K562 (cell line): ENCODE measurements around the gene NRG3. TPM values are rescaled to one million over a fixed set of nuclear protein-coding genes. Genes with fewer than 3 reads are reported as not detected.

ENCODE experiments used
- ATAC-seq: fragments of 200-7000 bp; cut with Tn5 transposase; 3 replicates; pipeline ENCODE4 v1.9.1; 2020; ENCODE audit warnings: moderate library complexity
- BruUV-seq: library from RNA; stranded (reverse); fragments of 400-500 nt; replicated peaks from 2 replicates; lab custom pipeline; 2021; lab: Mats Ljungman, UMichigan
- CTCF ChIA-PET: fragments of 300-600 bp; formaldehyde crosslinking; extraction: SDS; loops from one replicate; lab custom pipeline; 2021; ENCODE audit warnings: low intra/inter-chr PET ratio; lab: Yijun Ruan, JAX
- POLR2A ChIA-PET: fragments of 300-600, 350-650 bp; sonication (Branson Sonifier 250); formaldehyde crosslinking; extraction: SDS; loops from one replicate; lab custom pipeline; 2021; ENCODE audit warnings: antibody characterized with exemption, inconsistent platforms; lab: Yijun Ruan, JAX
- DNase-seq, 4 experiments: peaks; one replicate each; pipeline versions ENCODE4 v3.0.0 to v3.0.0-alpha.2; 2011 to 2018; ENCODE audit warnings: low spot score in 3 of 4, mixed read lengths in 3 of 4; ENCODE audit errors: extremely low read depth in 1 of 4
- FAIRE-seq: peaks from 2 replicates; lab custom pipeline; 2011; peaks lifted over from hg19 to GRCh38; lab: Jason Lieb, UNC
- H2AFZ ChIP-seq: 2 replicates; pipeline ENCODE4 v1.6.0; 2011; ENCODE audit warnings: low read depth, low read length, control low read depth, inconsistent platforms
- H3K27ac ChIP-seq: fragments of 200-600 bp; 3 replicates; pipeline ENCODE4 v1.8.0; 2011; ENCODE audit warnings: low read depth, mild to moderate bottlenecking, control low read depth, inconsistent platforms, low read length, moderate library complexity, mixed read lengths; ENCODE audit errors: extremely low read depth
- H3K27me3 ChIP-seq, 2 experiments: fragments of 300-600 bp in 1 of 2; 2 replicates in 1 of 2; 3 replicates in 1 of 2; pipeline versions ENCODE4 v1.6.0 to v1.8.0; 2011; ENCODE audit warnings: inconsistent platforms in 2 of 2, low read length in 2 of 2, mild to moderate bottlenecking in 1 of 2, mixed read lengths in 1 of 2, moderate library complexity in 1 of 2; ENCODE audit not compliant: control insufficient read depth in 2 of 2, insufficient read depth in 2 of 2
- H3K36me3 ChIP-seq: fragments of 300-600 bp; 3 replicates; pipeline ENCODE4 v1.8.0; 2011; ENCODE audit warnings: mild to moderate bottlenecking, low read length, inconsistent platforms; ENCODE audit not compliant: control insufficient read depth, insufficient read depth
- H3K4me1 ChIP-seq, 2 experiments: fragments of 200-600 bp in 1 of 2; replicated peaks in 1 of 2; 2 replicates in 1 of 2; 3 replicates in 1 of 2; pipeline versions ENCODE4 v1.5.1 to v1.8.0; 2011; ENCODE audit warnings: inconsistent platforms in 2 of 2, low read length in 2 of 2, mild to moderate bottlenecking in 1 of 2, mixed read lengths in 1 of 2, moderate library complexity in 1 of 2; ENCODE audit not compliant: control insufficient read depth in 2 of 2, insufficient read depth in 2 of 2
- H3K4me2 ChIP-seq: 2 replicates; pipeline ENCODE4 v1.6.1; 2011; ENCODE audit warnings: low read length, control low read depth, inconsistent platforms, mixed read lengths; ENCODE audit not compliant: insufficient read depth
- H3K4me3 ChIP-seq: fragments of 200-600 bp; sonication (generic), shearing (Covaris generic); 2 replicates; pipeline ENCODE4 v1.5.1; 2016; ENCODE audit warnings: control low read depth, inconsistent platforms
- H3K79me2 ChIP-seq: fragments of 200-600 bp; 3 replicates; pipeline ENCODE4 v1.8.0; 2011; ENCODE audit warnings: low read length, inconsistent platforms; ENCODE audit not compliant: control insufficient read depth, insufficient read depth
- H3K9ac ChIP-seq, 2 experiments: 2 replicates each; pipeline versions ENCODE4 v1.6.0 to v1.6.1; 2011; ENCODE audit warnings: low read depth in 2 of 2, low read length in 2 of 2, control low read depth in 1 of 2, inconsistent platforms in 1 of 2, mild to moderate bottlenecking in 1 of 2, mixed read lengths in 1 of 2; ENCODE audit not compliant: insufficient read depth in 1 of 2
- H3K9me1 ChIP-seq: one replicate; pipeline ENCODE4 v1.6.0; 2011; ENCODE audit warnings: inconsistent platforms, mild to moderate bottlenecking, low read length, moderate library complexity; ENCODE audit not compliant: control insufficient read depth, insufficient read depth
- H3K9me3 ChIP-seq: replicated peaks from 2 replicates; pipeline ENCODE4 v1.5.1; 2011; ENCODE audit warnings: low read depth, low read length, inconsistent platforms; ENCODE audit not compliant: control insufficient read depth, insufficient read depth
- H4K20me1 ChIP-seq: replicated peaks from 2 replicates; pipeline ENCODE4 v1.6.1; 2011; ENCODE audit warnings: low read length, inconsistent platforms, mixed read lengths; ENCODE audit not compliant: control insufficient read depth, insufficient read depth
- GTF2B ChIP-seq: IDR thresholded peaks from 2 replicates; pipeline ENCODE4 v1.6.1; 2011; ENCODE audit not compliant: insufficient read length; ENCODE audit errors: extremely low read depth
- MAZ ChIP-seq, 2 experiments: fragments of 450-650 bp in 1 of 2; sonication (generic) in 1 of 2; formaldehyde crosslinking; IDR thresholded peaks in 1 of 2; conservative IDR thresholded peaks in 1 of 2; 2 replicates each; pipeline versions ENCODE4 v1.4.0 to v1.5.0; 2020; ENCODE audit warnings: mild to moderate bottlenecking in 1 of 2, missing genetic modification reagents in 1 of 2
- MXD1 ChIP-seq: fragments of 250-450 bp; sonication (Bioruptor Pico); IDR thresholded peaks from 2 replicates; pipeline ENCODE4 v1.8.0; 2021; ENCODE audit warnings: borderline replicate concordance, mild to moderate bottlenecking, moderate library complexity; ENCODE audit not compliant: poor library complexity, severe bottlenecking
- SIN3B ChIP-seq: fragments of 450-650 bp; IDR thresholded peaks from 2 replicates; pipeline ENCODE4 v1.6.1; 2017; ENCODE audit warnings: low read depth, mild to moderate bottlenecking, moderate library complexity
- ZNF696 ChIP-seq: fragments of 250-450 bp; sonication (Bioruptor Pico); conservative IDR thresholded peaks from 2 replicates; pipeline ENCODE4 v1.4.0; 2020; ENCODE audit warnings: mild to moderate bottlenecking, moderate library complexity
- WGBS: fragments of 100-300 bp; shearing (Covaris generic); methylation state at CpG from one replicate; pipeline ENCODE4 v1.1.6; 2016; ENCODE audit warnings: low coverage, mixed read lengths; ENCODE audit not compliant: insufficient coverage; ENCODE audit errors: missing lambda C conversion rate; 5-methylcytosine and 5-hydroxymethylcytosine counted together
- in situ Hi-C: fragments of 300-500 bp; cut with MboI; formaldehyde crosslinking; loops from 4 replicates; pipeline ENCODE4 v1.15.0; 2018; ENCODE audit warnings: inconsistent platforms, mixed read lengths
- intact Hi-C: fragments of 100-400 bp; cut with micrococcal nuclease; formaldehyde crosslinking; loops from 2 replicates; pipeline ENCODE4 v1.14.2; 2022
- polyA plus RNA-seq, 8 experiments: library from polyadenylated mRNA; depleted of rRNA in 4 of 8; stranded (reverse) in 5 of 8; unstranded in 3 of 8; fragments of >200 nt; fragmentation: Nextera tagmentation in 2 of 8; fragmentation: Illumina TruSeq in 1 of 8; extraction: Ambion mirVana in 2 of 8; extraction: Trizol in 1 of 8; gene quantifications; 2 replicates each; pipeline versions ENCODE4 v1.2.1 to v1.2.3, GENCODE V29; 2011 to 2014; ENCODE audit warnings: inconsistent platforms in 1 of 8, missing spikeins in 1 of 8
- total RNA-seq, 7 experiments: library from RNA; depleted of rRNA in 6 of 7; stranded (reverse); fragments of >200 nt in 6 of 7; fragmentation: Illumina TruSeq in 2 of 7; extraction: Trizol in 2 of 7; gene quantifications; 2 replicates each; pipeline versions ENCODE4 v1.2.1 to v1.2.3, GENCODE V29; 2011 to 2021; ENCODE audit warnings: low replicate concordance in 1 of 7

NRG3 gene
- total and polyA plus RNA-seq, 9 of the 15 experiments (the other 6 are each of a cell fraction or from before 2014, with no cell fraction given) = not detected

- FAIRE-seq (no peak), DNase-seq (no peak), ATAC-seq (no peak)
- no peaks in the 10 kb centered on the region for H3K27me3 ChIP-seq
- no peak for TF ChIP-seq MAZ (CRISPR knock-in tag; conservative IDR thresholded peaks at IDR 0.05 in 1 of 2, IDR thresholded peaks at IDR 0.05 in 1 of 2)
- TF ChIP-seq GTF2B = no peak
- TF ChIP-seq MXD1 = no peak
- TF ChIP-seq ZNF696 (CRISPR knock-in tag) = no peak
- TF ChIP-seq SIN3B = no peak
- 0% methylated on average over 4 of the region's 4 CpGs for WGBS
- H3K27ac ChIP-seq = no peak overlapping the region
- no peak overlapping the region for H3K4me3 ChIP-seq
- no peak overlapping the region for H3K9ac ChIP-seq
- no peaks in the 10 kb centered on the region for H3K9me1 ChIP-seq
- H3K4me1 ChIP-seq = no peaks in the 10 kb centered on the region
- H3K79me2 ChIP-seq = no peaks in the 10 kb centered on the region
- H3K36me3 ChIP-seq = no peaks in the 10 kb centered on the region
- CTCF ChIA-PET = no interaction called here
- H3K9me3 ChIP-seq = peaks cover 1% of the 10 kb centered on the region
- H4K20me1 ChIP-seq = no peaks in the 10 kb centered on the region
- no peak overlapping the region for H2AFZ ChIP-seq
- no TSS peak for BruUV-seq
- in situ Hi-C loops = no loop called here
- POLR2A ChIA-PET = no interaction called here
- H3K4me2 ChIP-seq = no peak overlapping the region
- intact Hi-C loops = no loop called here
Observed at GRCh38 chr10:82922046-82922445, 1047.1 kb downstream of the NRG3 start.
